ENCODE data around the gene RAP1A.
"Not testable (repeated sequence)": the region's sequence is repeated elsewhere in the genome, so short reads cannot be mapped to it uniquely, and the experiment has no call there.

Gene RAP1A

GRCh38 chr1:111598544-111598943 lies 21.0 kb upstream of the RAP1A start:
- Histone ChIP-seq H3K27ac (ENCODE audit: low read length) (peak overlapping the region; percentile 66), H3K4me1 (ENCODE audit: control insufficient read depth, insufficient read depth, low read length) (peaks cover 45% of the 10 kb centered on the region), H3K27me3 (ENCODE audit: control insufficient read depth in 1 of 2, insufficient read depth in 2 of 2, low read length in 2 of 2) (no peaks in the 10 kb centered on the region), H3K9me3 (ENCODE audit: control insufficient read depth in 2 of 2, low read length in 2 of 2) (no peaks in the 10 kb centered on the region), H3K4me3 (ENCODE audit: low read length in 2 of 2) (no peak overlapping the region), H3K9ac (ENCODE audit: low read length in 2 of 2) (no peak overlapping the region), H3K36me3 (ENCODE audit: control insufficient read depth in 2 of 2, insufficient read depth in 2 of 2, low read length in 2 of 2) (no peaks in the 10 kb centered on the region)

DNA sequence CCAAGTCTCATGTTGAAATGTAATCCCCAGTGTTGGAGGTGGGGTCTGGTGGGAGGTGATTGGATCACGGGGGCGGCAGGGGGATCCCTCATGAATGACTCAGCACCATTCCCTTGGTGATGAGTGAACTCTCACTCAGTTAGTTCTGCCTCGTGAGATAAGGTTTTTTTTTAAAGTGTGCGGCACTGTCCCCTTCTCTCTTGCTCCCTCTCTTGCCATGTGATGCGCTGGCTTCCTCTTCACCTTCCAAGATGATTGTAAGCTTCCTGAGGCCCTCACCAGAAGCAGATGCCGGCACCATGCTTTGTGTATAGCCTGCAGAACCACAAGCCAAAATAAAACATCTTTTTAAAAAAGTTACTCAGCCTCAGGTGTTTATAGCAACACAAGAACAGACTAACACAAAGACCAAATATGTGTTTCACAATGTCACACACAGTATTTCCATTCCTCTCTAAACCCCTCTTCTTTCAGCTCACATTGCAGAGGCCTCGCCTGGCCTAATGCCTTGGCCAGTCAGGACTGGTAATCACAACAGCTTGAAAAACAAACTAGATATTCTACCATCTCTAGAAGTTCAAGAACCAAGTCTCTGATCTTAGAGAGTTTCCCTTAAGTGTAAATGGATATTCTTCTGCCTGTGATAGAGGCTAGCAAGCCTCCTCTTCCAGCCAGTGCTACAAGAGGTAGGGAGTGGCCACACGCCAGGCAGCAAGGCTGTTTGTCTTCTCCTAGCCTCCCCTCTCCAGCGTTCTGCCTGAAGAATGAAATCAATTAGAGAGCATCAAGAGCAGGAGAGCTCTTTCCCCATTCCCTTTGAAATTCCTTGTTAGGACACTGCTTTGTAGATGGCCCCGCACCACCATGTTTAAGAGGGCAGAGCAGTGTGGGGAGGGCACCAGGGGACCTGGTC lies 19.6 kb upstream of the RAP1A start:
- no peaks in the 10 kb centered on the region for H3K36me3 ChIP-seq (ENCODE audit: control insufficient read depth in 2 of 2, insufficient read depth in 2 of 2, low read length in 2 of 2)
- peak overlapping the region in 1 of 2 donors; percentile 47 for H3K9ac ChIP-seq (ENCODE audit: low read length in 2 of 2)
- H3K9me3 ChIP-seq (ENCODE audit: control insufficient read depth in 2 of 2, low read length in 2 of 2), result no peaks in the 10 kb centered on the region
- peak overlapping the region; percentile 31 for H3K27ac ChIP-seq (ENCODE audit: low read length)
- H3K27me3 ChIP-seq (ENCODE audit: control insufficient read depth in 1 of 2, insufficient read depth in 2 of 2, low read length in 2 of 2), result no peaks in the 10 kb centered on the region
- H3K4me1 ChIP-seq (ENCODE audit: control insufficient read depth, insufficient read depth, low read length), result peaks cover 44% of the 10 kb centered on the region
- no peak overlapping the region for H3K4me3 ChIP-seq (ENCODE audit: low read length in 2 of 2)

DNA sequence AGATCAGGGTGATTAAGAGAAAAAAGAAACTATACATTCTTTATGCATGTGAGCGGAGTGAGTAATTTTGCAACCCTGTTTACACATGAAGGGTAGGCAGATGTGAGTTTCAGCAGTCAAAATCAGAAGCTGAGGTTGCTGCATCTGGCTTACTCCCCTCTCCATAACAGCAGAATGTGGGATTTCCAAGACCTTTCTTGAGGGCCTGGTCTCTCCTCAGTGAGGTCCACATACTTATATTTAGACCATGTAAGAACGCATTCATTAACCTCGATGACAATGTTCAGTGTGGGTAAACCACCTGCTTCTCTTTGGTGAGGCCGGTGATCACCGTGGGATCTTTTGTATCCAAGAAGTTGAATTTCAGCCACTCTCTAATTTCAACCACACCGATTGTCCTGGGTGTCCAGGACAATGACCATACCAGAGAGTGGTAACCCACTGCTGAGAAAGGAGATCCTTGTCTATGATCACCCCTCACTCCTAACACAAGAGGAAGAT lies 18.7 kb upstream of the RAP1A start:
- Histone ChIP-seq H3K4me3 (ENCODE audit: low read length in 2 of 2) (no peak overlapping the region), H3K9ac (ENCODE audit: low read length in 2 of 2) (no peak overlapping the region), H3K36me3 (ENCODE audit: control insufficient read depth in 2 of 2, insufficient read depth in 2 of 2, low read length in 2 of 2) (no peaks in the 10 kb centered on the region), H3K4me1 (ENCODE audit: control insufficient read depth, insufficient read depth, low read length) (peaks cover 49% of the 10 kb centered on the region), H3K27me3 (ENCODE audit: control insufficient read depth in 1 of 2, insufficient read depth in 2 of 2, low read length in 2 of 2) (no peaks in the 10 kb centered on the region), H3K9me3 (ENCODE audit: control insufficient read depth in 2 of 2, low read length in 2 of 2) (no peaks in the 10 kb centered on the region), H3K27ac (ENCODE audit: low read length) (no peak overlapping the region)

DNA sequence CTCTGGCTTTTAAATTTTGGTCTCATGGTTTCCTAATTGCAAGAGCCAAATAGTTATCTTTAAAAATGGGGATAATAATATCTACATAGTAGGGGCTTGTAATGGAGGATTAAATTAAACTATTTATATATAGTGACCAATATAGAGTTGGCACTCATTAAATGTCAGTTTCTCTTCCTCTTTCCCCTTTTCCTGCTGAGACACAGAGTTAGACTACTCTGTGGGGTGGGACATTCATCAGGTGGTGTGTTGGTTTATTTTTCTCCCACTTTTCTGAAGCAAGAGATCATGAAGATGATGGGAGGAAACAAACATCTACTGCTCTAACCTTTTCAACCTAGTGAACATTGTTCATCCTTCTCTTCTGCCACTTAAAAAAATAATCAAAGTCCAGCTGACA lies 17.3 kb upstream of the RAP1A start:
- no peak overlapping the region for H3K27ac ChIP-seq (ENCODE audit: low read length)
- H3K9me3 ChIP-seq (ENCODE audit: control insufficient read depth in 2 of 2, low read length in 2 of 2), result no peaks in the 10 kb centered on the region
- H3K27me3 ChIP-seq (ENCODE audit: control insufficient read depth in 1 of 2, insufficient read depth in 2 of 2, low read length in 2 of 2), result no peaks in the 10 kb centered on the region
- H3K4me1 ChIP-seq (ENCODE audit: control insufficient read depth, insufficient read depth, low read length), result peaks cover 47% of the 10 kb centered on the region
- H3K36me3 ChIP-seq (ENCODE audit: control insufficient read depth in 2 of 2, insufficient read depth in 2 of 2, low read length in 2 of 2), result no peaks in the 10 kb centered on the region
- no peak overlapping the region for H3K4me3 ChIP-seq (ENCODE audit: low read length in 2 of 2)
- no peak overlapping the region for H3K9ac ChIP-seq (ENCODE audit: low read length in 2 of 2)

DNA sequence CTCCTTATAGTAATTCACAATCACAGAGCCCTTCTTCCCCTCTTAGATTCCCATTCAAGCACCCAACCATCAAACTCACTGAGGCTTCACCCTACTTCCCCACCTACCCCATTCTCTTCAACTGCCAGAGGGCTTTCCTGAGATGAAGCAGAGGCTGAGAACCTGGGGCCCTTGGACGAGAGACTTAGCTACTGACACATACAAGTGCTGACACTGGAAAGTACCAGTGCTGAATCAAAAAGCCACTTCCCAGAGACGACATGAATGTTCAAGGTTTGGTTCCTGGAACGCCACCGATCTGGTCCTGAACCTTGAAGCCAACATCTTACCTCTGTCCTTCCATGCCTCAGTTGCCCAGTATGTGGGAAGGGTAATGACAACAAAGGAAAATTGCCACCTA lies 16.6 kb upstream of the RAP1A start:
- peaks cover 47% of the 10 kb centered on the region for H3K4me1 ChIP-seq (ENCODE audit: control insufficient read depth, insufficient read depth, low read length)
- H3K27me3 ChIP-seq (ENCODE audit: control insufficient read depth in 1 of 2, insufficient read depth in 2 of 2, low read length in 2 of 2), result no peaks in the 10 kb centered on the region
- no peak overlapping the region for H3K9ac ChIP-seq (ENCODE audit: low read length in 2 of 2)
- H3K36me3 ChIP-seq (ENCODE audit: control insufficient read depth in 2 of 2, insufficient read depth in 2 of 2, low read length in 2 of 2), result no peaks in the 10 kb centered on the region
- H3K9me3 ChIP-seq (ENCODE audit: control insufficient read depth in 2 of 2, low read length in 2 of 2), result no peaks in the 10 kb centered on the region
- peak overlapping the region; percentile 90 for H3K27ac ChIP-seq (ENCODE audit: low read length)
- peak overlapping the region in 1 of 2 donors; percentile 3 for H3K4me3 ChIP-seq (ENCODE audit: low read length in 2 of 2)

DNA sequence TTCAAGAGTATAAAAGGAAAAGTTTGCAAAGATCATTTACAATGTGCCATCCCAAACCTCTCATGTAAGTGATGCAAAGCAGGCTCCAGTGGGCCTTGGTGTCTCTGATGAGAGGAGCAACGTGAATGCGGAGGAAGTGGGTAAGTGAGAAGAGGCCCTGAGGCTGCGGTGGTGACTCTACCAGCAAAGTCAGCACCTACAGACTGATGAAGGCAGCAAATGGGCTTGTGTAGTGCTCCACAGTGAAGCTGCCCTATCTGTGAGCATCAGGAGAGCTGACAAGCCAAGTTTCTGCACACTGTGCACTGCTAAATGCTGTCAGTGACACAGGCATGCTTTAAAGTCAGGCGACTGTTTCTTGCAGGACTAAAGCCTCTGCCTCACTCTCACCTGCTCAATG lies 15.6 kb upstream of the RAP1A start:
- Histone ChIP-seq H3K27ac (ENCODE audit: low read length) (peak overlapping the region; percentile 90), H3K4me3 (ENCODE audit: low read length in 2 of 2) (no peak overlapping the region), H3K27me3 (ENCODE audit: control insufficient read depth in 1 of 2, insufficient read depth in 2 of 2, low read length in 2 of 2) (no peaks in the 10 kb centered on the region), H3K4me1 (ENCODE audit: control insufficient read depth, insufficient read depth, low read length) (peaks cover 47% of the 10 kb centered on the region), H3K9ac (ENCODE audit: low read length in 2 of 2) (peak overlapping the region in 1 of 2 donors; percentile 29), H3K36me3 (ENCODE audit: control insufficient read depth in 2 of 2, insufficient read depth in 2 of 2, low read length in 2 of 2) (no peaks in the 10 kb centered on the region), H3K9me3 (ENCODE audit: control insufficient read depth in 2 of 2, low read length in 2 of 2) (no peaks in the 10 kb centered on the region)

DNA sequence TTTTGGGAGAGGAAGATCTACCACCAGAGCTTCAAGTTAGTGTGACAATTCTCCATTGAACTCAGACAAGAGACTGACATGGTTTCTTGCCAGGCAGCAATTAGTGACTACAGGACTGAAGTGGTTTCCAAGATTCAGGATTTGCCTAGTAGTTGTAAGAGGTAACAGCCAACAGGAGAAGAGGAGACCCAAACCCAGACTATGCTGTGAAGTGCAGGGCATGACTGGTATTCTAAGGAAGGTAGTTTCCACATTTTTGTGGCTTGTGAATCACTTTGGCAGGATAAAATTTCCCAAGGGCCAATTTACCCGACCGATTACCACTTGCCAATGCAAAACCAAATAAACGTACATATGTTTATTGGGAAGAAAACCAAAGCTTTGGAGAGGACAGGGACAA lies 14.7 kb upstream of the RAP1A start:
- Histone ChIP-seq H3K4me1 (ENCODE audit: control insufficient read depth, insufficient read depth, low read length) (peaks cover 54% of the 10 kb centered on the region), H3K27ac (ENCODE audit: low read length) (peak overlapping the region; percentile 90), H3K9me3 (ENCODE audit: control insufficient read depth in 2 of 2, low read length in 2 of 2) (no peaks in the 10 kb centered on the region), H3K27me3 (ENCODE audit: control insufficient read depth in 1 of 2, insufficient read depth in 2 of 2, low read length in 2 of 2) (no peaks in the 10 kb centered on the region), H3K9ac (ENCODE audit: low read length in 2 of 2) (no peak overlapping the region), H3K4me3 (ENCODE audit: low read length in 2 of 2) (no peak overlapping the region), H3K36me3 (ENCODE audit: control insufficient read depth in 2 of 2, insufficient read depth in 2 of 2, low read length in 2 of 2) (no peaks in the 10 kb centered on the region)

GRCh38 chr1:111605576-111605975 lies 14.0 kb upstream of the RAP1A start:
- H3K9me3 ChIP-seq (ENCODE audit: control insufficient read depth in 2 of 2, low read length in 2 of 2), result no peaks in the 10 kb centered on the region
- peaks cover 48% of the 10 kb centered on the region for H3K4me1 ChIP-seq (ENCODE audit: control insufficient read depth, insufficient read depth, low read length)
- no peaks in the 10 kb centered on the region for H3K27me3 ChIP-seq (ENCODE audit: control insufficient read depth in 1 of 2, insufficient read depth in 2 of 2, low read length in 2 of 2)
- H3K4me3 ChIP-seq (ENCODE audit: low read length in 2 of 2), result no peak overlapping the region
- no peaks in the 10 kb centered on the region for H3K36me3 ChIP-seq (ENCODE audit: control insufficient read depth in 2 of 2, insufficient read depth in 2 of 2, low read length in 2 of 2)
- peak overlapping the region in 1 of 2 donors; percentile 58 for H3K9ac ChIP-seq (ENCODE audit: low read length in 2 of 2)
- peak overlapping the region; percentile 90 for H3K27ac ChIP-seq (ENCODE audit: low read length)

DNA sequence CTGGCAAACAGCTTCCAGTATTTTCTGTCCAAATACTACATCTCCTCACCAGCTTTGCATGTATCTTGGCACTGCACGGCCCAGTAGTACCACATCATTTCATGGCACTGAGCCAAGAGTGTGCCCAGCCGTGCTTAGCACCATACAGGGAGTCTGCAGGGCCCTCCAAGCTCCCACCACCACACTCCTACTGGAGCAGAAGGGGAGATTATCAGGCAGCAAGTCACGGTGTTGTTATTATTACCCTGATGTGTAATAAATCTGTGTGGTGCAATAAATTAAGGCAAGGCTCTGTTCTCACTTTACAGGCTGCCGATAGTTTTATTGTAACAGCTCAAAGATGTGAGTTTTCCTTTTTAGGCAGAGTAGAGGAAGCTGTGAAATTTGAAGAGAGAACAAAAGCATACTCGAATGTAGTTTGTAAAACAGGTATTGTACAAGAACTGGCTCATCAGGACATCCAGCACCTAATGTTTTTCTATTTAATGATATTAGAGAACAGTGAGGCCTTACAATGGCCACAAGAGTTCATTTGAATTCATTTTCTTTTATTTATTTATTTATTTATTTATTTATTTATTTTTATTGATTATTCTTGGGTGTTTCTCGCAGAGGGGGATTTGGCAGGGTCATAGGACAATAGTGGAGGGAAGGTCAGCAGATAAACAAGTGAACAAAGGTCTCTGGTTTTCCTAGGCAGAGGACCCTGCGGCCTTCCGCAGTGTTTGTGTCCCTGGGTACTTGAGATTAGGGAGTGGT lies 13.0 kb upstream of the RAP1A start:
- not testable (repeated sequence) for H3K4me3 ChIP-seq (ENCODE audit: low read length in 2 of 2); H3K36me3 ChIP-seq (ENCODE audit: control insufficient read depth in 2 of 2, insufficient read depth in 2 of 2, low read length in 2 of 2); H3K27me3 ChIP-seq (ENCODE audit: control insufficient read depth in 1 of 2, insufficient read depth in 2 of 2, low read length in 2 of 2); H3K9me3 ChIP-seq (ENCODE audit: control insufficient read depth in 2 of 2, low read length in 2 of 2)
- Histone ChIP-seq H3K9ac (ENCODE audit: low read length in 2 of 2) (peak overlapping the region; percentile 18 to 58), H3K4me1 (ENCODE audit: control insufficient read depth, insufficient read depth, low read length) (peaks cover 43% of the 10 kb centered on the region), H3K27ac (ENCODE audit: low read length) (peak overlapping the region; percentile 90)

- not testable (repeated sequence) for H3K9me3 ChIP-seq (ENCODE audit: control insufficient read depth in 2 of 2, low read length in 2 of 2); H3K9ac ChIP-seq (ENCODE audit: low read length in 2 of 2); H3K36me3 ChIP-seq (ENCODE audit: control insufficient read depth in 2 of 2, insufficient read depth in 2 of 2, low read length in 2 of 2); H3K4me3 ChIP-seq (ENCODE audit: low read length in 2 of 2); H3K27me3 ChIP-seq (ENCODE audit: control insufficient read depth in 1 of 2, insufficient read depth in 2 of 2, low read length in 2 of 2)
- Histone ChIP-seq H3K27ac (ENCODE audit: low read length) (peak overlapping the region; percentile 66), H3K4me1 (ENCODE audit: control insufficient read depth, insufficient read depth, low read length) (peaks cover 35% of the 10 kb centered on the region)
Measured at GRCh38 chr1:111608528-111608927, 11.1 kb upstream of the RAP1A start.

Data from stomach smooth muscle (tissue), 2 donors.